A549 treated with DMSO at 1 μM for 4 hours (cell line): Measurements from ENCODE around the gene UBIAD1. TPM values are rescaled to one million over a fixed set of nuclear protein-coding genes. Genes with fewer than 3 reads are reported as not detected.

Source experiments
- total RNA-seq: library from RNA; stranded (reverse); fragments of 200-300 nt; extraction: Qiagen RNA extraction; gene quantifications from 5 replicates; pipeline ENCODE4 v1.2.3, GENCODE V29; 2022; ENCODE audit warnings: low read depth

Gene UBIAD1
- total RNA-seq = 16.2 to 18.3 TPM (median 17.8 TPM) in 5 replicates

GRCh38 chr1:11272832-11273594 is at the start of gene UBIAD1:
UBIAD1 (plus strand) TSS chr1:11273198; CDS start chr1:11273532, 334 bp downstream.

GRCh38 chr1:11262171-11263049 is 10.6 kb upstream of the UBIAD1 start, which contains the start of gene MTOR:
MTOR (minus strand) TSS chr1:11262551; CDS start chr1:11259409, 3,142 bp downstream.

Other genes with a start within 250 kb of the UBIAD1 start
- gene MASP2, start 226.0 kb upstream of the UBIAD1 start, total RNA-seq = 0.06 to 0.31 TPM (median 0.09 TPM) in 5 replicates
- 140 to 231 TPM (median 195 TPM) in 5 replicates for gene SRM, start 213.2 kb upstream of the UBIAD1 start, total RNA-seq
- gene EXOSC10, start 173.3 kb upstream of the UBIAD1 start, total RNA-seq = 37.2 to 40.8 TPM (median 38.1 TPM) in 5 replicates
- gene ANGPTL7, start 83.8 kb upstream of the UBIAD1 start, total RNA-seq = not detected in 5 replicates
- 12.1 to 17.0 TPM (median 15.2 TPM) in 5 replicates for gene MTOR, start 10.6 kb upstream of the UBIAD1 start, total RNA-seq
- gene DISP3, start 206.0 kb downstream of the UBIAD1 start, total RNA-seq = 0.18 to 0.24 TPM (median 0.21 TPM) in 5 replicates